Loucy (cell line): ENCODE measurements around the gene SEMA3D.

Experiments used
- EZH2phosphoT487 ChIP-seq: fragments of 200-600 bp; IDR thresholded peaks from 2 replicates; pipeline ENCODE4 v1.6.1; 2018; ENCODE audit warnings: antibody characterized with exemption, mild to moderate bottlenecking, moderate library complexity, borderline replicate concordance
- TF ChIP-seq, protein P1 (sequence below): fragments of 200-600 bp; sonication (generic); conservative IDR thresholded peaks from 2 replicates; pipeline ENCODE4 v1.5.1; 2014; ENCODE audit warnings: mild to moderate bottlenecking, antibody characterized with exemption, low read length

DNA sequence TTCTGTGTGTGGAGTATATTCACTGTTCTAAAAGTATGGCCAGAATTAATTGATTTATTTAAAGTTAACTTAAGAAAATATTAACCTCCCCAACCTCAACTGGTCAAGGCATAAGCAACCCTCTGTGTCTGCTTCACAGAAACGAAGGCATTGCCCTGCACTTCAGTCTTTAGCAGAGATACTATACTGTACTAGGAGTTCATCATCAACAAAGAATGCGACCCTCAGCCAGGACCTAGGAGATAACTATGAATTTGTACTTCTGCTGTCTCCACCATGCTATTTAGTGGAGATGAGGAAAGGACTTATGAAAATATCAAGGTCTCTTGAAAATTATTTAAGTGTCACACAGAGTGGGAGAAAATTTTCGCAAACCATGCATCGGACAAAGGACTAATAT is 35.7 kb upstream of the SEMA3D start:
- TF ChIP-seq, protein P1, sequence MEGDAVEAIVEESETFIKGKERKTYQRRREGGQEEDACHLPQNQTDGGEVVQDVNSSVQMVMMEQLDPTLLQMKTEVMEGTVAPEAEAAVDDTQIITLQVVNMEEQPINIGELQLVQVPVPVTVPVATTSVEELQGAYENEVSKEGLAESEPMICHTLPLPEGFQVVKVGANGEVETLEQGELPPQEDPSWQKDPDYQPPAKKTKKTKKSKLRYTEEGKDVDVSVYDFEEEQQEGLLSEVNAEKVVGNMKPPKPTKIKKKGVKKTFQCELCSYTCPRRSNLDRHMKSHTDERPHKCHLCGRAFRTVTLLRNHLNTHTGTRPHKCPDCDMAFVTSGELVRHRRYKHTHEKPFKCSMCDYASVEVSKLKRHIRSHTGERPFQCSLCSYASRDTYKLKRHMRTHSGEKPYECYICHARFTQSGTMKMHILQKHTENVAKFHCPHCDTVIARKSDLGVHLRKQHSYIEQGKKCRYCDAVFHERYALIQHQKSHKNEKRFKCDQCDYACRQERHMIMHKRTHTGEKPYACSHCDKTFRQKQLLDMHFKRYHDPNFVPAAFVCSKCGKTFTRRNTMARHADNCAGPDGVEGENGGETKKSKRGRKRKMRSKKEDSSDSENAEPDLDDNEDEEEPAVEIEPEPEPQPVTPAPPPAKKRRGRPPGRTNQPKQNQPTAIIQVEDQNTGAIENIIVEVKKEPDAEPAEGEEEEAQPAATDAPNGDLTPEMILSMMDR, result no peak
- TF ChIP-seq EZH2phosphoT487, result no peak
